ENCODE results near the gene MICA.

GRCh38 chr6:31446481-31446880 is 43.1 kb downstream of the MICA start:
- TF ChIP-seq POLR2A (IDR thresholded peaks at IDR 0.05) (no peak), CTCF (IDR thresholded peaks at IDR 0.05) (no peak), POLR2AphosphoS5 (IDR thresholded peaks at IDR 0.05) (no peak)

Measured in gastroesophageal sphincter (tissue), 3 donors.